ELR (cell line): ENCODE results near the gene SNED1.

ENCODE experiments used
- DNase-seq: peaks from one replicate; pipeline ENCODE4 v3.0.0-alpha.2; 2015; ENCODE audit warnings: low read depth

SNED1 gene

DNA sequence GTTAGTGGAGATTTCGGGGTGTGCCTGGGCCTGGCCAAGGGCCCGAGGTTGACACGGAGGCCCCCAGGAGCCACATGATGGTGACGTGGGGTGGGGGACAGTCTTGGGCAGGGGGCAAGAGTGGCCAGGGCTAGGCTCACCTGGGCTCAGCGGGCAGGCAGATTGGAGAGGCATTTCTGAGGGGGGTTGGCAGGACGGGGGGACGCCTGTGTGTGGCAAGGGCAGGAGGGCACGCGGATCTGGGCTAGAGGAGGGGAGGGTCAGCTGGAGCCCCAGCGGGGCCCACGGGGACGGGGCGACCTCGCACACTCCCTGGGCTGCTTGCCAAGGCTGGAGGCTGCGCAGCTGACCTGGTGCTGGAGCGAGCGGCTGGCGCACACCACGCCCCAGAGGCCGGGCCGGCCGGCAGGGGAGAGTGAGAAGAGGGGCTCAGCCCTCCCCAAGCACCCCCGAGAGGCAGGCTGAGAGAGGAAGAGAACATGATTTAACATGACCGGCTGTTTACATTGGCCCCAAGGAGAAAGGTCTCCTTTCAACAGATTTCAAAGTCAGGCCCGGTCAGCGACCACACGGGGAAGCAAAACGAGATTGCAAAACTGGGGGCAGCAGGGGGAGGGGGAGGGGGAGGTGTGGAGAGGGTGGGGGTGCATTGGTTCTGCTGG is 38.0 kb upstream of the SNED1 start:
- DNase-seq, result no peak

DNA sequence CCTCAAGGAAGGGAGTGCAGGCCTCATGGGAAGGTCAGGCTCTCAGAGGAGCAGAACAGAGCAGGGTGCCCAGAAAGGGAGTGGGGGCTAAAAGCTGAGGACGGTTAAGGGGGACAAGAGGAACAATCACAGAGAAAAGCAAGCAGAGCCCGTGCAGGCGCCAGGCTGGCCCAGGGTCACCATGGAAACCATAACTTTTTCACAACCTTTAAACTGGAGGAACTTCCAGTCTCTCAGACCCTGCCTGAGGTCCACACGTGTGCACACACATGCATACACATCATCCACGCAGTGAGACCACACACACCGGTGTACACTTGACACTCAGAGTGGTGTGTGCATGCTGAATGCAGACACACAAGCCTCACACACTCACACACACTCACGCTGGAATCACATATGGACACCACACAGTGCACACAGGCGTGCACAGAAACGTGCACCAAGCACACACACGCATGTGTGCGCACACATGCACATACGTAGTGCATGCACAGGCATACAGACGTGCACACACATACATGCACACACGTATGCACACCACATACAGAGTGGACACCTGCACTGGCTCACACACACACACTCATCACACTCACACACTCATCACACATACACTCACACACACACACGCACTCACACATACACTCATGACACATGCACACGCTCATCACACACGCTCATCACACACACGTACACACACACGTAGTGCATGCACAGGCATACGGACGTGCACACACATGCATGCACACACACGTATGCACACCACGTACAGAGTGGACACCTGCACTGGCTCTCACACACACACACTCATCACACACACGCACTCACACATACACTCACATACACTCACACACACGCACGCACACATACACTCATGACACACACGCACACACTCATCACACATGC is 37.2 kb upstream of the SNED1 start:
- DNase-seq, result no peak

DNA sequence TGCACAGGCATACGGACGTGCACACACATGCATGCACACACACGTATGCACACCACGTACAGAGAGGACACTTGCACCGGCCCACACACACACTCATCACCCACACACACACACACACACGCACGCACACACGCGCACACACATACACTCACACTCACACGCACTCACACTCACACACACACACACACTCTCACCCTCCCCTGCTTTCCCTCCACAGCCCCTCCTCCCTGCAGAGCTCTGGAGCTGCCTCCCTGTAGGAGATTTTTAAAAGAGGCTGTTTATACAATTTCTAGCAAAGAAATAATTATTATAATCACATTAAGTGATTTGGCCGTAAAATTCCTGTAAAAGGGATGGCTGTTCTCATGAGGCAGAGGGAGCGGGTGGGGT is 36.5 kb upstream of the SNED1 start:
- no peak for DNase-seq

DNA sequence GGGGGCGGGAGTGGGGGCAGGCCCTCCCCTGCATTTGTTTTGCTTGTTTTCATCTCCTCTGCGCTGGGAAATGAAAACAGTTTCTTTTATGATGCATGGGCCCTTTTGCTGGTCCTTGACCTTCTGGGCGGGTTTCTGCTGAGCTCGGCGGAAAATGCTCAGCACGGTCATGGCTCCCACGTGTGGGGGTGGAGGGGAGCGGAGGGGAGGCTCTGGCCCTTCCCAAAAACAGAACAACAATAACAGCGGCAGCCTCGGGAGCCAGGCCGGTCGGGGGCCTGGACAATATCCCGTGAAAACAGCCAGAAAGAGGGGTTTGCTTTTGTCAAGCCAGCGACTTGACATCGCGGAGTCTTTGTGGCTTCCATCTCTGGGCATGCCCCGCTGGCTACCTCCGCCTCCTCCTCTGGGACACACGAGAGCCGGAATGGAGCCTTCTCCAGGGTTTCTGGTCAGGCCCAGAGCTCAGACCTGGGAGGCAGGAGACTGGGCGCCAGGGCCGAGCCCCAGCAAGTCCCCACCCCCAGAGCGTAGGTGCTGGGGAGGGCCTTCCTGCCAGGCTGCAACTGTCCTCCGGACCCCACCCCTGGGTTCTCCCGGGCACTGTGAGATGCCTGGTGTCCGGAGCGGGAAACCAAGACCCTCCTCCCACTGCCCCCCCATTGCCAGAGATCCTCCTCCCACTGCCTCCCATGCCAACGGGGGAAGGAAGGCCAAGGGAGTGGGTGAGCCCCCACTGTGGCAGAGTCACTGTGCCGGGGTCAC is 35.9 kb upstream of the SNED1 start:
- no peak for DNase-seq

DNA sequence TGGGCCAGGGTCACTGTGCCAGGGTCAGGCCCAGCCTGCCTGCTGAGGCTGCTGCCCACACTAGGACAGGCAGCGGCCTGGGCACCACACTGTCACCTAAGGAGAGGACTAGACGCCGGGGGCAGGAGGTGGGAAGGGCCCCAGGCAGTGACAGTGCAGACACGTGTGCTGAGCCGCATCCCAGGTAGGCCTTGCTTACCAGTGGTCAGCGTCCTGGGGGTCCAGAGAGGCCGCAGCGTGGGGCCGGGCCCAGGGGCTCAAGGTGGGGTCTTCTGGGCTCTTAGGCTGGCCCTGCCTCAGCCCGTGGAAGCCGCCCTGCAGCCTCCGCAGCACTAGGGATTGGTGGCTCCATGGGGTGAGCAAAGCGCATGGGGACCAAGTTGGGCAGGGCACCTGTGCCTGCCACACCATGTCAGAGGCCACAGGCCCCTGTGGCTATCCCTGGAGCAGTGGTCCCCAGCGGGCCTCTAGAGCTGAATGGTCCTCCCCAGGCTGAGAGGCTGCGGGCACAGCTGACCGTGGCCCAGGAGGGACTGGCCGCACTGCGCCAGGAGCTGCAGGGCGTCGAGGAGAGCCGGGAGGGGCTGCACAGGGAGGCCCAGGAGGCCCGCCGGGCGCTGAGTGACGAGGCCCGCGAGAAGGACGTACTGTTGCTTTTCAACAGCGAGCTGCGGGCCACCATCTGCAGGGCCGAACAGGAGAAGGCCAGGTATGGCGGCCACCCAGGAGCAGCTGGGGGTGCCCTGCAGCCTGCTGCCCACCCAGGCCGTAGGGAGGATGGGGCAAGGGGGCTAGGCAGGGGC is 35.2 kb upstream of the SNED1 start:
- no peak for DNase-seq

DNA sequence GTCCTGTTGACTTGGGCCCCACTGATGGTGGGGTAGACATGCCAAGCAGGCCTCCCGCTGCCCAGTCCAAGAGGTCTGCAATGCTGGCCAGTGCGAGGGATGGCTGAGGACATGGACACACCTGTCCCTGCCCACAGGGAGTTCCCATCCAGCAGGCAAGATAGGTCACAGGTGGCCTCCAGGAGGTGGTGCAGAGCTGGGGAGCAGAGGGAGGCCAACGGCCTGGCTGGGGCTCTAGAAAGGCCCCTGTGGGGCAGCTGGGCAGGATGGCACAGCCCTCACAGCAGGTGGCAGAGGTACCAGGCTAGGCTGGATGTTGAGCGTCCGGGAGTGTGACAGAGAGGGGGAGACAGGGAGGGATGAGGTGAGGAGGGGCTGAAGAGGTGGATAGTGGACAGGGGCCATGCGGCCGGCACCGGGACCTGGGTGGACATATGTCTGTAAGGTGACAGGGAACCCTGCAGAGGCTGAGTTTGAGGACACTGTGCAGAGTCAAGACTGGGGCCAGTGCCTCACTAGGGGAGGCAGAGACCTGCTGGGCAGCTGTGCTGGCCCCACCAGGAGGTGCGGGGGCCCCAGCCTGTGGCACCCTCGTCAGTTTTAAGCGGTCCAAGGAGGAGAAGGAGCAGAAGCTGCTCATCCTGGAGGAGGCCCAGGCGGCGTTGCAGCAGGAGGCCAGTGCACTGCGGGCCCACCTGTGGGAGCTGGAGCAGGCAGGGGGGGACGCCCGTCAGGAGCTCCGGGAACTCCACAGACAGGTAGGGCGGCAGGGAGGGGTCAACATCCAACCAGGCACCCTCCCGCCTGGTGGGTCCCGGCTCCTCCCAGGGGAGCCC is 34.3 kb upstream of the SNED1 start:
- DNase-seq, result no peak

DNA sequence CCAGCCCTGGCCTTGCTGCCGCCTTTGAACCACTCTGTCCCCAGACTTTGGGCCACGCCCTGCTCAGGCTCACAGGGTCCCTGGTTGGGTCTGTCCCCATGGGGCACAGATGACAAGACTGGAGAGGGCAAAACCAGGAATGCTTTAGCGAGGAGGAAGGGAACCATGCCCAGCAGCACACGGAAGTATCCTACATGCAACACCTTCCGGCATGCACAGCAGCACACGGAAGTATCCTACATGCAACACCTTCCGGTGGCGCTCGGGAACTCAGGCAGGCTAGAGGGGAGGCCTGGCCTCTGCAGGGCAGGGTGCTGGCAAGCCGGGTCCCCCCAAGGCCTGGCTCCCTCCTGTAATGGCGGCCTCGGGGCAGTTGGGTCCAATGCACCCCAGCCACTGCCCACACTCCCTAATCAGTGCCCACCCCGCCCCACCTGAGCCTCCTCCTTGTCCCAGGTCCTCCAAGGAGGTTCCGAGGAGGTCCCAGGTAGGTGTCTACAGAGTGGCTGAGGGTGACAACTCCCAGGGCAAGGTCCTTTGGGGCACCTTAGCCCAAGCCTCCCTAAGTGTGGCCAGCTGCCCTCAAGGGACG is 33.6 kb upstream of the SNED1 start:
- no peak for DNase-seq

DNA sequence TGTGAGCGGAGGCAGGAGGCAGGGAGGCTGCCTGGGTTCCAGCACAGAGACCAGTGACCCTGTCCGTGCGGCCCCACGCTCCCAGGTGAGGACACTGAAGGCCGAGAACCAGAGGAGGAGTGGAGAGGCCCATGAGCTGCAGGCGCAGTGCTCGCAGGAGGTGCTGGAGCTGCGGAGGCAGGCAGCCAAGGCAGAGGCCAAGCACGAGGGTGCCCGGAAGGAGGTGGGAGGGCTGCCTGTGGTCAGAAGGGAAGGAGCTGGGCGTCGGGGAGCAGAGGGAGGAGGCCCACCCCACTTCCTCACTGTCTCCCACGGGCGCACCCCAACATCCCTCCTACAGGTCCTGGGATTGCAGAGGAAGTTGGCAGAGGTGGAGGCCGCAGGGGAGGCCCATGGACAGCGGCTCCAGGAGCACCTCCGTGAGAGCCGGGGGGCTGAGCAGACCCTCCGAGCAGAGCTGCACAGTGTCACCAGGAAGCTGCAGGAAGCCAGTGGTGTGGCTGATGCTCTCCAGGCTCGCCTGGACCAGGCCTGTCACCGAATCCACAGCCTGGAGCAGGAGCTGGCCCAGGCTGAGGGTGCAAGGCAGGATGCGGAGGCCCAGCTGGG is 33.0 kb upstream of the SNED1 start:
- DNase-seq, result no peak

DNA sequence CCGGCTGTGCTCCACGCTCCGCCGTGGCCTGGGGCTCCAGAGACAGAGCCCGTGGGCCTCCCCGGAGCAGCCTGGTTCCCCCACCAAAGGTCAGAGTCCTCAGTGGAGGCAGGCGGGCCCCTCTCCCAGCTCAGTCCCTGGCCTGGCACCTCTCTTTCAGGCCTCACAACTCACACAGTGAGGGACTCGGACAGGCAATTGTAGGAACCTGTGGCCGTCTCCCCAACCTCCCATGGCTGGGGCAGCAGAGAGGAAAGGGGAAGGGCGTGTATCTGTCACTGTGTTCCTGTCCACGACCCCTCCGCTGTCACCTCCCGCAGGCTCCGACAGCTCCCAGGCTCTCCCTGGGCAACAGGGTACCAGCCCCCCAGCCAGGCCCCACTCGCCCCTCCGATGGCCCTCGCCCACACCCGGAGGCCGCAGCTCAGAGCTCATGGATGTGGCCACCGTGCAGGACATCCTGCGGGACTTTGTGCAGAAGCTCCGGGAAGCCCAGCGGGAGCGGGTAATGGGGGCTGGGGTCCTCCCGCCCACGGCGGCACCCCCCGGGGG is 32.4 kb upstream of the SNED1 start:
- DNase-seq, result no peak

DNA sequence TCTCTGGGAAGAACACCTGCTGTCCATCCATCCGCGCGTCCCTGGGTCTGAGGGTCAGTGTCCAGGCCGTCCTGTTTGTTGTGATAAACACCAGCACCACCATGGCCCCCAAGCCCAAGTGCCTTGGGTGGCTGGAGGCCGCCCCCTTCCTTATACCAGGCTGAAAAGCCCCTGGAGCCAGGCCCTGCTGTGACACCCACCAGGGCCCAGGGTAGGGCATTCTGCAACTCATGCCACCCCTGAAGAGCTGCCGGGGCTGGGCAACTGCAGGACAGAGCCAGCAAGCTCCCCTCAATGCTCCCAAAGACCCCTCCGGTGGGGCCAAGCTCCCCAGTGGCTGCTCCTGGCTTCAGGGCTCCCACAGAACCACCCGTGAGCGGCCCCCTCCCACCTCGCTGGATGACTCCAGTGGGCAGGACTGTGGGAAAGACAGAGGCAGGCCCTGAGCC is 31.9 kb upstream of the SNED1 start:
- no peak for DNase-seq

DNA sequence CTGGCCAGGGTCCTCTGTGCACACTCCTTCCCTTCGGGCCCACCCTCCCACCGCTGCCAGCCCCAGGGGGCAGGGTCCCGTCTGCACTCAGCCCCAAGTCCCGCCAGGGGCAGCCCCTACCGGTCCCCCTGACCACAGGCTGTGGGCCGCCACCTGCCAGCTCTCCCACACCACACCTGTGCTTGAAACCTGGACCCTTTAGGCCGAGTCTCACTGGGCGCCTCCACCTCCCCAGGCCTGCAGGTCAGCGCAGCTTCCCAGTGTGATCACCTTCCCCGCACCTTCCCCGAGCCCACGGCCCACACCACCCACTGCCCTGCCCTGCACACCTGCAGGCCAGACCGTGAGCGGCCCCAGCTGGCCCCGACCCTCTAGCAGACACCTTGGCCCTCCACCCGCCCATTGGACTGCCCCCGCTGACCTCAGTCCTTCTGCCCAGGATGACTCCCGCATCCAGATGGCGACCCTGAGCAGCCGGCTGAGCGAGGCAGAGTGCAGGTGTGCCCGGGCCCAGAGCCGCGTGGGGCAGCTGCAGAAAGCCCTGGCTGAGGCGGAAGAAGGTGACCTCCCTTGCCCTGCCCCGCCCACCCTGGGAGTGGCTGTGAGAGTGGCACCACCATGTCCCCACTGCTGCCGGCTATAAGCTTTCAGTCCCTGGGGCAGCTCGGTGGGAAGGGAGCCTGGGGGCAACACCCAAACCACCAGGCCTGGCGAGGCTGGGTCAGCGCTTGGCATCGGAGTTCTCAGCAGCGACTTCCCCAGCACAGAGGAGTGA is 31.3 kb upstream of the SNED1 start:
- no peak for DNase-seq

DNA sequence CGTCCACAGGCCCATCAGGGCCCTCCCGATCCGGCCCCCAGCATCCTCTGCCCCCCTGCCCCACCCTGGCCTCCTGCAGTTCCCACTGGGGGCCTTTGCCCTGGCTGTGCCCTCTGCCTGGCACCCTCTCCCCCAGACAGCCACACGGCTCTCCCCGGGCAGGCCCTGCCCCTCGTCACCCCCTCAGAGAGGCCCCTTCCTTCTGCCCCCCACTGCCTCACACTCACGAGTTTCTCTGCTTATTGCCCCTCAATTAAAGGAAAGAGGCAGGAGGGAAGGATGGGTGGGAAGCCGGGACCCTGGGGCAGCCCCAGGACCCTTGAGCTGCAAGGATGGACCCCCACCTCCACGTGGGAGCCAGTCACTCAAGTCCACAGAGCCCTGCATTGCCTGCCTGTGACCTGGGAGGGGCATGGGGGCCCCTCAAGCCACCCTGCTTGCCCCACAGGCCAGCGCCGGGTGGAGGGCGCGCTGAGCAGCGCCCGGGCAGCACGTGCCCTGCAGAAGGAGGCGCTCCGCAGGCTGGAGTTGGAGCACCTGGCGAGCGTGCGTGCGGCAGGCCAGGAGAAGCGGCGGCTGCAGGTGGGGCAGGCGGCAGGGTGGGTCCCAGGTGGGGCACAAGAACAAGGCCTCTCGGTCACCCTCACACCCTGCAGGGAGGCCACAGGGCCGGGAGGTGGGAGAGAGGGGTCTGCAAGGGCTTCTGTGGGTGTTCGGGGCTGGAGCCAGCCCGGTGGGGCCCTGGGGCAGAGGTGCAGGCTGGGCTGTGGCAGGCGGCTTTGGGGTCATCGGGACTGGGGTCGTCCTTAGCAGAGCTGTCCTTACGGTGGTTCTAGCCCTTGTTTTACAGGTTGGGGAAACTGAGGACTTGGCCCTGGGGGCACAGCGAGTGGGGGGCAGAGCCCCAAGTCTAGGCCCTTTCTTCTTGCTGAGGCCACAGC is 30.5 kb upstream of the SNED1 start:
- DNase-seq, result no peak

DNA sequence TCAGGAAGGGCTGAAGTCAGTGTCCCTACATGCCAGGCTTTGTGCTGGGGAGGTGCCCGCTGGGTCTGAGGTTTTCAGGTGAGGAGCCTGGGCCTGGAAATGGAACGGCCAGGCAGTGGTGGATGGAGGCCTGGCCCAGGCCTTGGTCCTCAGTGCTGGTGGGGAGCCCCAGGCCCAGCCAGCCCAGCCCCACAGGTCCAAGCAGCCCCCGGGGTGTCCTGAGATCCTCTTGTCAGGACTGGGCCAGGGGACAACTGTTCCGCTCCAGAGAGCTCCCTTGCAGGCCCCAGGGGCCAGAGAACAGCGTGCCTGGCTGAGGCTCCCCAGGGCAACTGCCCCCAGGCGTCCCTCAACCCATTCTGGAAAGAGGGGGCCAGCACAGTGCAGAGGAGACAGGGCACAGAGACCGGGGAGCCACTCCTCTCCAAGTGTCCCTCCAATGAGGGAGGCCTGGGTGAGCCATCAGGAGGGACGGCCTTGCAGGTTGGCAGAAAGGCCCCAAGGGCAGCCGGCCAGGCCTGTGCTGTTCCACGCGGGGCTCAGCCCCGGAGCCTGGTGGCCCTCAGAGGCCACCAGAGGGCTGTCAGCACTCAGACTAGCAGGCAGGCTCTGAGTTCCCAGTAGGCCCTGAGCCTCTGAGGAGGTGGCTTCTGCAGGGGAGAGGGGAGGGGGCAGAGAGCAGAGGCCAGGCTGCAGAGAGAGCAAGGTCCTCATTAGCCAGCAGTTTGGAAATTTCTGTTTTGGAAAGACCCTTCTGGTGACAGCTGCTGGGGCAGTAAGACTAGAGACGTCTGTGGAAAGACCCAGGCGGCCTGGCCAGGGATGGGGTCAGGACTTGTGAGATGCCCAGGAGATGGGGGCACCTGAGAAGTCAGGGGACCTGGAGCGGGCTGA is 29.4 kb upstream of the SNED1 start:
- DNase-seq, result no peak

DNA sequence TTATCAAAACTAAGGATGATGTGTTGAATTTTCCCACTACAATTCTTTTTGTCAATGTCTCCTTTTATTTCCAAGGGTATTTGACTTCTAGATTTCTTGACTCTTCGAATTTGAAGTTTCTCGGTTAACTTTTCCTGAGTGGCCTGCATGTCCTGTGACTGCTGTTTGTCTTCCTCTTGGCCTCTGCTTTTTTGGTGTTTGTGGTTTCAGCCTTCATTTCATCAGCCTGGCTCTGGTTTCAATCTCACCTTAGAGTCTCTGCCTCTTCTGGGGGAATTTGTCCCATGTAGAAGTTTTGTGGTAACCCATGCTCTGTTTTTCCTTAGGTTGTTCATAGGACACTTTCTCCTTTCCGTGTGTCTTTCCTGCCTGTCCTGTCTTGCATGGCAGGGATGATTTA is 28.3 kb upstream of the SNED1 start:
- no peak for DNase-seq

DNA sequence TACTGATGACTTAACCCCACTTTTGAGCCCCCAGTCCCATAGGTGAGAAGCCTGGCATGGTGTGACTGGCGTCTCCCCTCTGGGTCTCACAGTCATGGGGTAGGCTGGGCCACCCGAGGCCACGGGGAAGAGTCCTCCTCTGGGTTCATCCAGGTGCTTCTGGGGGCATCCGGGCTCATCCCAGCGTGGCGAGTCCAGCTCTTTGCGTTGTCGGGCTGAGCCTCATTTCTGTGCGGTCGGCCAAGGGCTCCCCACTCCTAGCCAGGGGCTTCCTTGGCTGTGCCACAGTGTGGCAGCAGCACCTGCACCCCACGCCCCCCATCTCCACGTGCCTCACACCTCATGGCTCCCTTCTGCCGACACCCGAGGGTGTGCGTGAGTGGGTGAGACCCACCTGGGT is 27.6 kb upstream of the SNED1 start:
- DNase-seq, result no peak

DNA sequence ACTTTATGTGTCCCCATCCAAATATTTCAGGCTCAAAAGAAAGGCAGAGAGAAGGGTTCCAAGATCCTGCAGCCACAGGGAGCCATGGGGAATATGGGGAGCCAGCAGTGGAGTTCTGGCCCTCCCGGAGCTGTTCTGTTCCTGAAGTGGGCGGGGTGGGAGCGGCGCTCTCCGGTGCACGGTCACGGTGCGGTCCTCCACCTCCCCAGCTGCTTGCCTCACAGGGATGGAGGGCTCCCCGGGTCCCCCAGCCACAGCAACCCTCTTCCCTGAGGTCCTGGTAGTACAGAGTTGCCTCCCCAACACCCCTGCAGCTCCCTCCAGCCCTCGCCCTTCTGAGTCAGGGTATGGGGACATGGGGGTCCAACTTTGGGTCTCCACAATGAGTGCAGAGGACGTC is 26.2 kb upstream of the SNED1 start:
- no peak for DNase-seq
